MCF 10A (cell line): ENCODE results near the gene IL5RA. TPM values are rescaled to one million over a fixed set of nuclear protein-coding genes. Genes with fewer than 3 reads are reported as not detected.

Source experiments
- BruUV-seq: library from RNA; stranded (reverse); fragments of 400-500 nt; replicated peaks from 2 replicates; lab custom pipeline; 2021; lab: Mats Ljungman, UMichigan
- CTCF ChIA-PET: fragments of 300-600 bp; sonication (Branson Sonifier 250); formaldehyde crosslinking; extraction: SDS; loops from one replicate; lab custom pipeline; 2021; ENCODE audit warnings: antibody characterized with exemption, inconsistent platforms; lab: Yijun Ruan, JAX
- POLR2A ChIA-PET: fragments of 300-600, 350-650 bp; sonication (Branson Sonifier 250); formaldehyde crosslinking; extraction: SDS; loops from one replicate; lab custom pipeline; 2020; ENCODE audit warnings: antibody characterized with exemption, inconsistent platforms; lab: Yijun Ruan, JAX
- DNase-seq: peaks from one replicate; pipeline ENCODE4 v3.0.0-alpha.2; 2018; ENCODE audit not compliant: unreplicated experiment
- H3K27ac Mint-ChIP-seq: one replicate; pipeline ENCODE4 v1.8.0; 2022; ENCODE audit warnings: mild to moderate bottlenecking, low read depth, mixed read lengths; ENCODE audit not compliant: unreplicated experiment
- H3K27me3 Mint-ChIP-seq: one replicate; pipeline ENCODE4 v1.8.0; 2022; ENCODE audit warnings: mixed read lengths; ENCODE audit not compliant: insufficient read depth, unreplicated experiment
- H3K36me3 Mint-ChIP-seq: one replicate; pipeline ENCODE4 v1.8.0; 2022; ENCODE audit warnings: mild to moderate bottlenecking, moderate library complexity, mixed read lengths; ENCODE audit not compliant: insufficient read depth, unreplicated experiment
- H3K4me1 Mint-ChIP-seq: one replicate; pipeline ENCODE4 v1.8.0; 2022; ENCODE audit warnings: mixed read lengths; ENCODE audit not compliant: insufficient read depth, unreplicated experiment
- H3K4me3 Mint-ChIP-seq: one replicate; pipeline ENCODE4 v1.8.0; 2022; ENCODE audit warnings: mild to moderate bottlenecking, moderate library complexity, mixed read lengths; ENCODE audit not compliant: unreplicated experiment
- H3K9me3 Mint-ChIP-seq: one replicate; pipeline ENCODE4 v1.8.0; 2022; ENCODE audit warnings: mixed read lengths; ENCODE audit not compliant: unreplicated experiment
- intact Hi-C: fragments of 100-400 bp; cut with micrococcal nuclease; formaldehyde crosslinking; loops from 2 replicates; pipeline ENCODE4 v1.14.1; 2022
- total RNA-seq: library from RNA; stranded (reverse); gene quantifications from 2 replicates; pipeline ENCODE4 v1.2.3, GENCODE V29; 2022
- TF ChIP-seq, protein P1 (sequence below): fragments of 200-600 bp; IDR thresholded peaks from one replicate; pipeline ENCODE4 v1.8.0; 2022; ENCODE audit warnings: antibody characterized with exemption, mild to moderate bottlenecking; ENCODE audit not compliant: unreplicated experiment

IL5RA gene
- total RNA-seq, 1 experiment from 2014 or later: not detected

DNA sequence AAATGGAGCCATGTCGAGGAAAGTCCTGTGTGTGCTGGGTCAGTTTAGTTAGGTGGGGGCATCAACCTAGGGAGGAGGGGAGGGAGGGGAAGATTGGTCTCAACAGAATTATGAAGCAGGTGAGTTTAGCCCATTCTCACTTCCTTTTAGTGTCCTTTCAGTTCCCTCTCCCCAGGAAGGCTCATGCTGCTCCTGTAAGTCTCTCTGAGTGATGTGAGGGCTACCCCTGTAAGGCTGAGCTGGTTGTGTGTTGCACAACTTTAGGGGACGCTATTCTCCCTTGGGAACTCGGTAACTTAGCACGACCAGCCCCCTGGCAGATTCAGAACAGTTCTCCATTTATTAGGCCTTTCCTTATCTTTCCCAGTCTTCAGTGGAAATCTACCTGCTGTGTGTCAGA lies 21.2 kb downstream of the IL5RA start:
- no peak for DNase-seq
- Mint-ChIP-seq H3K27me3 (peaks cover 19% of the 10 kb centered on the region), H3K9me3 (no peaks in the 10 kb centered on the region), H3K36me3 (peaks cover 5% of the 10 kb centered on the region), H3K27ac (no peak overlapping the region), H3K4me1 (no peaks in the 10 kb centered on the region), H3K4me3 (no peak overlapping the region)
- BruUV-seq: no TSS peak
- ChIA-PET POLR2A (no interaction called here), CTCF (no interaction called here)
- TF ChIP-seq, protein P1, sequence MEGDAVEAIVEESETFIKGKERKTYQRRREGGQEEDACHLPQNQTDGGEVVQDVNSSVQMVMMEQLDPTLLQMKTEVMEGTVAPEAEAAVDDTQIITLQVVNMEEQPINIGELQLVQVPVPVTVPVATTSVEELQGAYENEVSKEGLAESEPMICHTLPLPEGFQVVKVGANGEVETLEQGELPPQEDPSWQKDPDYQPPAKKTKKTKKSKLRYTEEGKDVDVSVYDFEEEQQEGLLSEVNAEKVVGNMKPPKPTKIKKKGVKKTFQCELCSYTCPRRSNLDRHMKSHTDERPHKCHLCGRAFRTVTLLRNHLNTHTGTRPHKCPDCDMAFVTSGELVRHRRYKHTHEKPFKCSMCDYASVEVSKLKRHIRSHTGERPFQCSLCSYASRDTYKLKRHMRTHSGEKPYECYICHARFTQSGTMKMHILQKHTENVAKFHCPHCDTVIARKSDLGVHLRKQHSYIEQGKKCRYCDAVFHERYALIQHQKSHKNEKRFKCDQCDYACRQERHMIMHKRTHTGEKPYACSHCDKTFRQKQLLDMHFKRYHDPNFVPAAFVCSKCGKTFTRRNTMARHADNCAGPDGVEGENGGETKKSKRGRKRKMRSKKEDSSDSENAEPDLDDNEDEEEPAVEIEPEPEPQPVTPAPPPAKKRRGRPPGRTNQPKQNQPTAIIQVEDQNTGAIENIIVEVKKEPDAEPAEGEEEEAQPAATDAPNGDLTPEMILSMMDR: no peak
- intact Hi-C loops: no loop called here

- no TSS peak for BruUV-seq
- Mint-ChIP-seq H3K9me3 (no peaks in the 10 kb centered on the region), H3K4me3 (no peak overlapping the region), H3K36me3 (peaks cover 5% of the 10 kb centered on the region), H3K27me3 (peaks cover 8% of the 10 kb centered on the region), H3K4me1 (no peaks in the 10 kb centered on the region), H3K27ac (no peak overlapping the region)
- TF ChIP-seq, protein P1: no peak
- ChIA-PET CTCF (no interaction called here), POLR2A (no interaction called here)
- intact Hi-C loops: no loop called here
- DNase-seq: no peak
Observed at GRCh38 chr3:3087716-3088465, 22.3 kb downstream of the IL5RA start.

DNA sequence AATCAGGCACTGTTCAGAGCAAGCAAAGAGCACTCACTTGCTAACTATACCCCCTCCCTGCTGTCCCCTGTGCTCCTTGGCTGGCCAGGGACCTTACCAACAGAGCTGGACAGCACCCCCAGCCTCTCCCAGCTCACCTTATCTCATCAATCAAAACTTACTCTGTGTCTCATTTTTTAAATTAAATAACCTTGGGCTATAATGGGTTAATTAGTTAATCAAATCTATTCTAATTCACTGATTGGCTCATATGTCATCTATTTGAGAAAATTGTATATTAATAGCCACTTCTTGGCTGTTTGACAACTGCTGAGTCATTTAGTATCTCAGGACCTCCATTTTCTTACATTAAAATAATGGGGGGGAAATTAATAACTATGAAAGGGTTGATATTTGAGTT lies 22.9 kb downstream of the IL5RA start:
- DNase-seq: no peak
- Mint-ChIP-seq H3K27me3 (peaks cover 2% of the 10 kb centered on the region), H3K4me3 (no peak overlapping the region), H3K9me3 (no peaks in the 10 kb centered on the region), H3K4me1 (no peaks in the 10 kb centered on the region), H3K27ac (no peak overlapping the region), H3K36me3 (peaks cover 4% of the 10 kb centered on the region)
- TF ChIP-seq, protein P1: no peak
- intact Hi-C loops: no loop called here
- ChIA-PET POLR2A (no interaction called here), CTCF (interaction anchor here (0.8 kb wide), 1 partner anchor 16 kb away, joined by 3 read pairs; no protein-coding TSS in a partner anchor)
- no TSS peak for BruUV-seq

DNA sequence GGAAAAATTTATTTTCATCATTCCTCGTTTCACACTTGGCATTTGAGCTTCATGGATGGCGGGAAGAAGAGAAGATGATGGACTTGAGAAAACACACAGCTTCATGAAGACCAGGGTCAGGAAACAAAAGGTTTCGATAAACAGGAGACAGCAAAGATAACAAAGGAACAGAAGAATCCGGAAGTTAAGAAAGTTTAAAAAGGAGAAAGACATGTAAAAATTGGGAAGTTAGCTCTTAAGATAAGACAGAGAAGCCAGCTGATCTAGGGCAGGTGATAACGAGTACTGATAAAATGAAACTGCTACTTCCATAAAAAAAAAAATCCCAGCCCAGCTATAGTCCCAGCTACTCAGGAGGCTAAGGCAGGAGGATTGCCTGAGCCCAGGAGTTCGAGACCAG lies 23.9 kb downstream of the IL5RA start:
- no peaks in the 10 kb centered on the region for H3K4me1 Mint-ChIP-seq
- intact Hi-C loops: no loop called here

More for the DNA sequence above, 23.9 kb downstream of the IL5RA start:
- no peak overlapping the region for H3K4me3 Mint-ChIP-seq
- DNase-seq: no peak
- POLR2A ChIA-PET: no interaction called here
- CTCF ChIA-PET: no interaction called here
- no peaks in the 10 kb centered on the region for H3K9me3 Mint-ChIP-seq
- H3K27me3 Mint-ChIP-seq: no peaks in the 10 kb centered on the region
- TF ChIP-seq, protein P1: no peak
- no peak overlapping the region for H3K27ac Mint-ChIP-seq
- H3K36me3 Mint-ChIP-seq: no peaks in the 10 kb centered on the region
- BruUV-seq: no TSS peak
